ENCODE results near the gene TIMM17A.
"Not testable (repeated sequence)": the region's sequence is repeated elsewhere in the genome, so short reads cannot be mapped to it uniquely, and the experiment has no call there.

Gene TIMM17A

GRCh38 chr1:202016022-202016810 lies 60.9 kb downstream of the TIMM17A start:
- DNase-seq (ENCODE audit: low read depth): no peak

GRCh38 chr1:202016811-202017748 lies 61.8 kb downstream of the TIMM17A start:
- DNase-seq (ENCODE audit: low read depth): no peak

GRCh38 chr1:202017749-202018467 lies 62.6 kb downstream of the TIMM17A start:
- no peak for DNase-seq (ENCODE audit: low read depth)

- DNase-seq (ENCODE audit: low read depth): no peak
Measured at GRCh38 chr1:202018468-202019234, 63.3 kb downstream of the TIMM17A start.

- not testable (repeated sequence) for DNase-seq (ENCODE audit: low read depth)
Measured at GRCh38 chr1:202019235-202019558, 63.9 kb downstream of the TIMM17A start.
